ENCODE data around the gene OXSR1.
A peak's percentile ranks its signal among the peaks of the same experiment; 100 is the strongest.
"Not testable (repeated sequence)": the region's sequence is repeated elsewhere in the genome, so short reads cannot be mapped to it uniquely, and the experiment has no call there.

Gene OXSR1

GRCh38 chr3:38297053-38297452, 131.7 kb downstream of the OXSR1 start:
- not testable (repeated sequence) for DNase-seq (ENCODE audit: insufficient read length, low spot score); FAIRE-seq

DNA sequence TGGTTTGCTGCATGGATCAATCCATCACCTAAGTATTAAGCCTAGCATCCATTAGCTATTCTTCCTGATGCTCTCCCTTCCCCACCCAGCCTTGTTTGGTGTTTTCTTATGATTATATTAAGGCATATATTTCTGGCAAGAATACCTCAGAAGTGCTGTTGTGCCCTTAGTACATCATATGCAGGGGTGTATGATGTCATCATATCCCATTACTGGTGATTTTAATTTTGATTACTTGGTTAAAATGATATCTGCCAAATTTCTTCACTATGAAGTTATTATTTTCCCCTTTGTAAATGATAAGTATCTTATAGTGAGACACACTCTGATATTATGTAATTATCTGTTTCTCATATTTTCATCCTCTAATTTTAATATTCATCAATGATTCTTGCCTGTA, 132.2 kb downstream of the OXSR1 start:
- no peak for FAIRE-seq
- DNase-seq (ENCODE audit: insufficient read length, low spot score): no peak

DNA sequence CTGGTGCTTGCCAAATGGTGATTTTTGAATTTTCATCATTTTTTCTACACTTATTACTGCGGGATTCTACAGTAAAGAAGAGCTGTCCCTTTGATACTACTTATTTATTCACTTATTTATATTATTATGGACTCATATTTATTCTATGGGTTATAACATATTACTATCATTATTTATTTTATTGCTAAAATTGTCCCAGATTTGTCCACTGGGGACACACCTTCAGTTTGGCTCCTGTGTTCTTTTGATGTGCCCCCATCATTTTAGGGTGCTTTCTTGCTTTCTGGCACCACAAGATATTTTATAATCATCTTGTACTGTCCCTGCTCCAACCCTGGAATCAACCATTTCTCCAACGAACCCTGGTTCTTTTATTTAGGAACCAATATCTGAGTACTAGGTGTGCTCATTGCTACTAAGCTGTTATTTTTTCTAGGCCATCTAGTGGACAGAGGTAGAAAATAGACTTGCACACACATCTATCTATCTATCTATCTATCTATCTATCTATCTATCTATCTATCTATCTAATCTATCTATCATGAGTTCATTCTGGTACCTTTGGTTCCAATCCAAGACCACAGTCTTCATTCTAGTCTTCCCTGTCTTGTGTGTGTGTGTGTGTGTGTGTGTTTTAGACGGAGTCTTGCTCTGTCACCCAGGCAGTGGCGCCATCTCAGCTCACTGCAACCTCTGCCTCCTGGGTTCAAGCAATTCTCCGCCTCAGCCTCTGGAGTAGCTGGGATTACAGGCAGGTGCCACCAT, 132.8 kb downstream of the OXSR1 start:
- no peak for DNase-seq (ENCODE audit: insufficient read length, low spot score)
- FAIRE-seq: peak; percentile 76
